SK-N-SH treated with all-trans-retinoic acid at 6 μM for 48 hours (cell line): ENCODE data around the gene KIF3C.

Experiments
- ATAC-seq: fragments of 200-7000 bp; cut with Tn5 transposase; 3 replicates; pipeline ENCODE4 v1.9.1; 2020; ENCODE audit warnings: mild to moderate bottlenecking, moderate library complexity
- ARNTL ChIP-seq: fragments of 450-650 bp; formaldehyde crosslinking; IDR thresholded peaks from 2 replicates; pipeline ENCODE4 v1.5.0; 2020; ENCODE audit warnings: low read depth, mild to moderate bottlenecking, moderate library complexity, borderline replicate concordance
- CREB5 ChIP-seq: fragments of 250-450 bp; sonication (Bioruptor Pico); IDR thresholded peaks from 2 replicates; pipeline ENCODE4 v1.5.1; 2020; ENCODE audit warnings: low read depth, mild to moderate bottlenecking, moderate library complexity
- ISL1 ChIP-seq: fragments of 250-450 bp; sonication (Bioruptor Pico); IDR thresholded peaks from 2 replicates; pipeline ENCODE4 v2.1.2; 2022; ENCODE audit warnings: mild to moderate bottlenecking, moderate library complexity
- OSR1 ChIP-seq: fragments of 250-450 bp; sonication (Bioruptor Pico); IDR thresholded peaks from 2 replicates; pipeline ENCODE4 v1.8.0; 2022; ENCODE audit warnings: moderate library complexity, mild to moderate bottlenecking, inconsistent platforms
- PPARA ChIP-seq: fragments of 250-450 bp; sonication (Bioruptor Pico); IDR thresholded peaks from 2 replicates; pipeline ENCODE4 v1.5.0; 2020; ENCODE audit warnings: mild to moderate bottlenecking, borderline replicate concordance
- RARB ChIP-seq: fragments of 250-450 bp; sonication (Bioruptor Pico); IDR thresholded peaks from 2 replicates; pipeline ENCODE4 v1.8.0; 2021; ENCODE audit warnings: mild to moderate bottlenecking, moderate library complexity
- SNAI2 ChIP-seq: fragments of 250-450 bp; sonication (Bioruptor Pico); IDR thresholded peaks from 2 replicates; pipeline ENCODE4 v1.5.0; 2020; ENCODE audit warnings: mild to moderate bottlenecking, moderate library complexity
- TCF4 ChIP-seq: fragments of 250-450 bp; sonication (Bioruptor Pico); IDR thresholded peaks from 2 replicates; pipeline ENCODE4 v1.8.0; 2021; ENCODE audit warnings: mild to moderate bottlenecking, moderate library complexity, borderline replicate concordance
- TOX ChIP-seq: fragments of 250-450 bp; sonication (Bioruptor Pico); IDR thresholded peaks from 2 replicates; pipeline ENCODE4 v1.8.0; 2021; ENCODE audit warnings: mild to moderate bottlenecking, moderate library complexity, borderline replicate concordance
- TSHZ2 ChIP-seq: fragments of 250-450 bp; sonication (Bioruptor Pico); IDR thresholded peaks from 2 replicates; pipeline ENCODE4 v1.5.0; 2020; ENCODE audit warnings: mild to moderate bottlenecking, moderate library complexity
- ZFP3 ChIP-seq: fragments of 250-450 bp; sonication (Bioruptor Pico); IDR thresholded peaks from 2 replicates; pipeline ENCODE4 v1.5.0; 2020; ENCODE audit warnings: mild to moderate bottlenecking, moderate library complexity
- ZFP30 ChIP-seq: fragments of 450-650 bp; formaldehyde crosslinking; IDR thresholded peaks from 2 replicates; pipeline ENCODE4 v1.5.0; 2022; ENCODE audit warnings: mild to moderate bottlenecking, moderate library complexity
- ZNF565 ChIP-seq: fragments of 450-650 bp; formaldehyde crosslinking; conservative IDR thresholded peaks from 2 replicates; pipeline ENCODE4 v1.5.0; 2020; ENCODE audit warnings: low read depth, mild to moderate bottlenecking, moderate library complexity
- ZNF8 ChIP-seq: fragments of 450-650 bp; formaldehyde crosslinking; IDR thresholded peaks from 2 replicates; pipeline ENCODE4 v1.5.0; 2020; ENCODE audit warnings: mild to moderate bottlenecking, moderate library complexity

KIF3C gene

GRCh38 chr2:25929789-25930473 lies 52.4 kb downstream of the KIF3C start:
- TF ChIP-seq ZFP3 (no peak), ISL1 (no peak), CREB5 (CRISPR knock-in tag) (no peak), ARNTL (CRISPR knock-in tag) (no peak), ZNF565 (no peak), TCF4 (CRISPR knock-in tag) (no peak), SNAI2 (CRISPR knock-in tag) (no peak)
- ATAC-seq = no peak

- TF ChIP-seq ZFP30 (CRISPR knock-in tag) (no peak), ARNTL (CRISPR knock-in tag) (no peak), ISL1 (no peak), ZNF8 (no peak), ZFP3 (no peak), OSR1 (CRISPR knock-in tag) (no peak), PPARA (no peak)
- ATAC-seq = no peak
Observed at GRCh38 chr2:25928668-25929067, 53.6 kb downstream of the KIF3C start.

- no peak for ATAC-seq
- TF ChIP-seq TCF4 (CRISPR knock-in tag) (no peak), TOX (no peak), ZNF8 (no peak), RARB (CRISPR knock-in tag) (no peak), ZFP30 (CRISPR knock-in tag) (no peak), OSR1 (CRISPR knock-in tag) (no peak), PPARA (no peak), ARNTL (CRISPR knock-in tag) (no peak), CREB5 (CRISPR knock-in tag) (no peak), TSHZ2 (CRISPR knock-in tag) (no peak)
Observed at GRCh38 chr2:25926984-25927756, 55.1 kb downstream of the KIF3C start.

GRCh38 chr2:25922501-25922900 lies 59.8 kb downstream of the KIF3C start:
- no peak for ATAC-seq
- TF ChIP-seq OSR1 (CRISPR knock-in tag) (no peak), TCF4 (CRISPR knock-in tag) (no peak), ZFP30 (CRISPR knock-in tag) (no peak), RARB (CRISPR knock-in tag) (no peak), TOX (no peak), CREB5 (CRISPR knock-in tag) (no peak), TSHZ2 (CRISPR knock-in tag) (no peak), ZNF8 (no peak)
